ENCODE data around the gene DPH6.
"Not testable (repeated sequence)": the region's sequence is repeated elsewhere in the genome, so short reads cannot be mapped to it uniquely, and the experiment has no call there.

The DPH6 gene

GRCh38 chr15:35441279-35441678 lies 104.7 kb downstream of the DPH6 start:
- not testable (repeated sequence) for H3K4me1 Mint-ChIP-seq; H3K9me3 Mint-ChIP-seq; H3K27me3 Mint-ChIP-seq; DNase-seq (ENCODE audit: low spot score in 2 of 2); H3K4me3 Mint-ChIP-seq; H3K27ac Mint-ChIP-seq (ENCODE audit: low read depth); H3K36me3 Mint-ChIP-seq (ENCODE audit: insufficient read depth); ATAC-seq (replicated peaks; ENCODE audit: extremely low read depth, poor library complexity, severe bottlenecking)

DNA sequence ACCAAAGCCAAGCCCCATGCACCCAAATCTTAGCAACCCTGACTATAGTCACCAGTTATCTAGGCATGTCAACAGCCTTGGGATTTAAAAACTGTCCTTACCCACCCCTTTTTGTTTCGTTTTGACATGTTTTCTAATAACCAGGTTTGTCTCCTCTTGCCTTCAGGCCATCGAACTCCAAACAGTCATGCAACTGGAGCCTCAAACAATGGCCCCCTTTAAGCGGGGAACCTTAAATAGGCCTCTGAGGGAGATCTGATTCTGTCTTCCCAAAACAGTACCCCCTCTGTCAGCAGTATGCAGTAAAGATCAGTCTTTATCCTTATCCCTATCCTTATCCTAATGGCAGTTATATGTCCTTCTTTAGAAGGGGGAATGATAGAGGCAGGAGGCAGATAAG lies 105.7 kb downstream of the DPH6 start:
- ATAC-seq (replicated peaks; ENCODE audit: extremely low read depth, poor library complexity, severe bottlenecking) (no peak), DNase-seq (ENCODE audit: low spot score in 2 of 2) (no peak)
- H3K4me3 Mint-ChIP-seq, result no peak overlapping the region
- no peaks in the 10 kb centered on the region for H3K27me3 Mint-ChIP-seq
- no peaks in the 10 kb centered on the region for H3K36me3 Mint-ChIP-seq (ENCODE audit: insufficient read depth)
- H3K27ac Mint-ChIP-seq (ENCODE audit: low read depth), result no peak overlapping the region
- no peaks in the 10 kb centered on the region for H3K9me3 Mint-ChIP-seq
- H3K4me1 Mint-ChIP-seq, result no peaks in the 10 kb centered on the region

- ATAC-seq (replicated peaks; ENCODE audit: extremely low read depth, poor library complexity, severe bottlenecking) (no peak), DNase-seq (ENCODE audit: low spot score in 2 of 2) (no peak)
- Mint-ChIP-seq H3K4me3 (no peak overlapping the region), H3K27ac (ENCODE audit: low read depth) (no peak overlapping the region), H3K4me1 (no peaks in the 10 kb centered on the region), H3K9me3 (no peaks in the 10 kb centered on the region), H3K27me3 (no peaks in the 10 kb centered on the region), H3K36me3 (ENCODE audit: insufficient read depth) (no peaks in the 10 kb centered on the region)
These were observed 106.7 kb downstream of the DPH6 start for GRCh38 chr15:35439291-35439690.

DNA sequence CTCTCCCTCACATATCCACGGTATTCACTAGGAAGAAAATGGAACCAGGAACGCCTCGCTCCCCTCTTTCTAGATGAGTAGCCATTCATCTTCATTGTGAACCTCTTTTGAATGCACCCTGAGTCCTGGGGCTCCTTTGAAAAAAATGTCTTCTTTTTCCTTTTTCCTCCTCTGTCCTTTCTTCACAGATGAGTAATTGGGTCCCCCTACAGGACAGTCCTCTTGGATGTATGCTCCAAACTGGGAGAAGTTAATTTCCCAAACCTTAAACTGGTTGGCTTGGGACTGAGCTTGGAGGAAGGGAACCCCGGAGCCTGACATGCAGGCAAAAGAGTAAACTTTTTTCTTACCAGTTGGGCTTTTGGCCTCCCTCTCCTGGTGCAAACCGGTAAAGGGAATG lies 108.8 kb downstream of the DPH6 start:
- Mint-ChIP-seq H3K4me1 (no peaks in the 10 kb centered on the region), H3K36me3 (ENCODE audit: insufficient read depth) (no peaks in the 10 kb centered on the region), H3K27ac (ENCODE audit: low read depth) (no peak overlapping the region), H3K9me3 (no peaks in the 10 kb centered on the region), H3K27me3 (no peaks in the 10 kb centered on the region), H3K4me3 (no peak overlapping the region)
- DNase-seq (ENCODE audit: low spot score in 2 of 2) (no peak), ATAC-seq (replicated peaks; ENCODE audit: extremely low read depth, poor library complexity, severe bottlenecking) (no peak)

DNA sequence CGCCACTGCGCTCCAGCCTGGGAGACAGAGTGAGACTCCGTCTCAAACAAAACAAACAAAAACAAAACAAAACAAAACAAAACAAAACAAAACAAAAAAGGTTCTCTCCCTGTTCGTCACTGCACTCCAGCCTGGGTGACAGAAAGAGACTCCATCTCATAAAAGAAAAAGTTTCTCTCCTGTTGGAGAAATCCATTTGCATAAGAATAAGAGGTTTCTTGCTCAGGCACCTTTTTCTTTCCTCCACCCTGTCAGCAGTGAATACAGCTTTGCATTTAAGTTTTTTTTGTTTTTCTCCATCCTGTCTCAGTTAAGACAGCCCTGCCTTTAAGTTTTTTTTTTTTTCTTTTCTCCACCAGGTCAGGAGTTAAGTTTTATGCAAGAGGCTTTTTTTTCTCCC lies 109.5 kb downstream of the DPH6 start:
- no peaks in the 10 kb centered on the region for H3K9me3 Mint-ChIP-seq
- DNase-seq (ENCODE audit: low spot score in 2 of 2), result no peak
- H3K27ac Mint-ChIP-seq (ENCODE audit: low read depth), result no peak overlapping the region
- H3K27me3 Mint-ChIP-seq, result no peaks in the 10 kb centered on the region
- no peaks in the 10 kb centered on the region for H3K4me1 Mint-ChIP-seq
- no peak overlapping the region for H3K4me3 Mint-ChIP-seq
- no peak for ATAC-seq (replicated peaks; ENCODE audit: extremely low read depth, poor library complexity, severe bottlenecking)
- H3K36me3 Mint-ChIP-seq (ENCODE audit: insufficient read depth), result no peaks in the 10 kb centered on the region

DNA sequence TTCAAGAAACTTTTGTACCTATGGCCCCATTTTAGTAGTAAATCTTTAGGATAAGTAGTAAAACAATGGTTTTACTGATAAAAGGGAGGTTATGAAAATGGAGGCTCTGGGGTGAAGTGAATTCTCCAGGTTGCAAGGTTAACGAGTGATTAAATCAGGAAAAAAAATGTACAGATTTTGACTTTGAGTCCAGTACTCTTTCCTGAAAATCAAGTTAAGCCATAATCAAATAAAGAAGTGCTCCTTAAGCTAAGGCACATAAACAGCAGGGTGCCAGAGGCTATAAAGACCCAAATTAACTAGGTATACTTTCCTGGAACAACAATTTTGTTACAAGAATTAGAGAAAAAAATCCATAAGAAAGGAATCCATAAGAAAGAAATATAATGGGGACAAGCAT lies 114.7 kb downstream of the DPH6 start:
- no peak overlapping the region for H3K27ac Mint-ChIP-seq (ENCODE audit: low read depth)
- no peaks in the 10 kb centered on the region for H3K27me3 Mint-ChIP-seq
- DNase-seq (ENCODE audit: low spot score in 2 of 2), result no peak
- no peaks in the 10 kb centered on the region for H3K9me3 Mint-ChIP-seq
- ATAC-seq (replicated peaks; ENCODE audit: extremely low read depth, poor library complexity, severe bottlenecking), result no peak
- H3K4me3 Mint-ChIP-seq, result no peak overlapping the region
- H3K4me1 Mint-ChIP-seq, result no peaks in the 10 kb centered on the region
- H3K36me3 Mint-ChIP-seq (ENCODE audit: insufficient read depth), result peaks cover 3% of the 10 kb centered on the region

- no peak overlapping the region for H3K27ac Mint-ChIP-seq (ENCODE audit: low read depth)
- no peaks in the 10 kb centered on the region for H3K27me3 Mint-ChIP-seq
- no peak overlapping the region for H3K4me3 Mint-ChIP-seq
- H3K4me1 Mint-ChIP-seq, result no peaks in the 10 kb centered on the region
- ATAC-seq (replicated peaks; ENCODE audit: extremely low read depth, poor library complexity, severe bottlenecking), result no peak
- DNase-seq (ENCODE audit: low spot score in 2 of 2), result no peak
- H3K36me3 Mint-ChIP-seq (ENCODE audit: insufficient read depth), result peaks cover 3% of the 10 kb centered on the region
- no peaks in the 10 kb centered on the region for H3K9me3 Mint-ChIP-seq
These were observed 115.7 kb downstream of the DPH6 start for GRCh38 chr15:35430301-35430700.

- no peak for DNase-seq (ENCODE audit: low spot score in 2 of 2)
- no peaks in the 10 kb centered on the region for H3K4me1 Mint-ChIP-seq
- no peak for ATAC-seq (replicated peaks; ENCODE audit: extremely low read depth, poor library complexity, severe bottlenecking)
- no peak overlapping the region for H3K4me3 Mint-ChIP-seq
- peaks cover 3% of the 10 kb centered on the region for H3K36me3 Mint-ChIP-seq (ENCODE audit: insufficient read depth)
- H3K27ac Mint-ChIP-seq (ENCODE audit: low read depth), result no peak overlapping the region
- H3K9me3 Mint-ChIP-seq, result no peaks in the 10 kb centered on the region
- H3K27me3 Mint-ChIP-seq, result no peaks in the 10 kb centered on the region
These were observed 118.5 kb downstream of the DPH6 start for GRCh38 chr15:35427496-35427895.

GRCh38 chr15:35427091-35427490 lies 118.9 kb downstream of the DPH6 start:
- Mint-ChIP-seq H3K27ac (ENCODE audit: low read depth) (no peak overlapping the region), H3K27me3 (no peaks in the 10 kb centered on the region), H3K9me3 (no peaks in the 10 kb centered on the region), H3K4me1 (no peaks in the 10 kb centered on the region), H3K36me3 (ENCODE audit: insufficient read depth) (peaks cover 3% of the 10 kb centered on the region), H3K4me3 (no peak overlapping the region)
- no peak for ATAC-seq (replicated peaks; ENCODE audit: extremely low read depth, poor library complexity, severe bottlenecking)
- no peak for DNase-seq (ENCODE audit: low spot score in 2 of 2)

DNA sequence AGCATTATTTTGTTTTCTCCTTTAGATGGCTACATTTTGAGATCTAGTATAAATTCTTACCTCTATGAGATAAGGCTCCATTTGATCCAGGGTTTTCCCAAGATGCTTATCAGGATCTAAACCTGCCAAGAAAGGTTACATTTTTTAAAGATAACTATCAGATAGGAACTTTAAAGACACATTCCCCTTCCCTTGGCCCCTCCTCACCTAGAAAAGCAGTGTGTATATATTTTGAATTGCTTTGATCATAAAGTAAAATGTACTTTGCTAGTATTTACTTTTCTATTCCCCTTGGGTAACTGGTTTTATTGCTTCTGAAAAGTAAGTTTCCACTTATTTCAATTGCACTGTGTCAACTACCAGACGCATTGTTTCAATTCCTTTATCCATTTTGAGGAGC lies 135.2 kb downstream of the DPH6 start:
- no peak for DNase-seq (ENCODE audit: low spot score in 2 of 2)
- Mint-ChIP-seq H3K27ac (ENCODE audit: low read depth) (no peak overlapping the region), H3K4me3 (no peak overlapping the region), H3K9me3 (no peaks in the 10 kb centered on the region), H3K36me3 (ENCODE audit: insufficient read depth) (no peaks in the 10 kb centered on the region), H3K4me1 (no peaks in the 10 kb centered on the region), H3K27me3 (no peaks in the 10 kb centered on the region)
- ATAC-seq (replicated peaks; ENCODE audit: extremely low read depth, poor library complexity, severe bottlenecking), result no peak

- no peak for ATAC-seq (replicated peaks; ENCODE audit: extremely low read depth, poor library complexity, severe bottlenecking)
These were observed 146.1 kb downstream of the DPH6 start for GRCh38 chr15:35399901-35400300.

GRCh38 chr15:35397027-35397426 lies 148.9 kb downstream of the DPH6 start:
- Mint-ChIP-seq H3K36me3 (ENCODE audit: insufficient read depth) (no peaks in the 10 kb centered on the region), H3K4me1 (no peaks in the 10 kb centered on the region), H3K27me3 (no peaks in the 10 kb centered on the region)

More at GRCh38 chr15:35399901-35400300, 146.1 kb downstream of the DPH6 start:
- H3K4me3 Mint-ChIP-seq, result no peak overlapping the region
- H3K27me3 Mint-ChIP-seq, result no peaks in the 10 kb centered on the region
- no peaks in the 10 kb centered on the region for H3K36me3 Mint-ChIP-seq (ENCODE audit: insufficient read depth)
- H3K27ac Mint-ChIP-seq (ENCODE audit: low read depth), result no peak overlapping the region
- no peak for DNase-seq (ENCODE audit: low spot score in 2 of 2)
- no peaks in the 10 kb centered on the region for H3K4me1 Mint-ChIP-seq
- H3K9me3 Mint-ChIP-seq, result no peaks in the 10 kb centered on the region

DNA sequence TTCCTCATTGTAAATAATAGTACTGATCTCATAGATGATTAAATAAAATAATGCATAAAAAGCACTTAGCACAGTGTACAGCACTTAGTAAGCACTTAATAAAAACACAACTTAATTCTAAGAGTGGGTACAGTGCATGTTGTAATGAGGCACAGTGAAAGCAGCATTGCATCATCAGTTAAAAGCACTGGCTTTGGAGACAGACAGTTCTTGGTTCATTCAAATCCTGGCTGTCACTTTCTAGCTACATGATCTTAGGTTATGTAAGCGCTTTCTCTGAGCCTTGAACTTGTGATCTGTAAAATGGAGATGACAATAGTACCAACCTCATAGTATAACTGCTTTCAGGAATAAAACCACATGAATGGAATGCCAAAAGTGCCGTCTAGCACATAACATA lies 151.5 kb downstream of the DPH6 start:
- H3K36me3 Mint-ChIP-seq (ENCODE audit: insufficient read depth), result no peaks in the 10 kb centered on the region
- no peak overlapping the region for H3K4me3 Mint-ChIP-seq
- no peak for ATAC-seq (replicated peaks; ENCODE audit: extremely low read depth, poor library complexity, severe bottlenecking)
- H3K9me3 Mint-ChIP-seq, result peaks cover 9% of the 10 kb centered on the region
- no peaks in the 10 kb centered on the region for H3K4me1 Mint-ChIP-seq
- H3K27me3 Mint-ChIP-seq, result no peaks in the 10 kb centered on the region
- H3K27ac Mint-ChIP-seq (ENCODE audit: low read depth), result no peak overlapping the region
- DNase-seq (ENCODE audit: low spot score in 2 of 2), result no peak

More at GRCh38 chr15:35397027-35397426, 148.9 kb downstream of the DPH6 start:
- DNase-seq (ENCODE audit: low spot score in 2 of 2) (no peak), ATAC-seq (replicated peaks; ENCODE audit: extremely low read depth, poor library complexity, severe bottlenecking) (no peak)
- H3K27ac Mint-ChIP-seq (ENCODE audit: low read depth), result no peak overlapping the region
- no peak overlapping the region for H3K4me3 Mint-ChIP-seq
- H3K9me3 Mint-ChIP-seq, result no peaks in the 10 kb centered on the region

GRCh38 chr15:35393398-35393797 lies 152.6 kb downstream of the DPH6 start:
- no peaks in the 10 kb centered on the region for H3K4me1 Mint-ChIP-seq
- no peak overlapping the region for H3K27ac Mint-ChIP-seq (ENCODE audit: low read depth)
- no peaks in the 10 kb centered on the region for H3K36me3 Mint-ChIP-seq (ENCODE audit: insufficient read depth)
- DNase-seq (ENCODE audit: low spot score in 2 of 2) (no peak), ATAC-seq (replicated peaks; ENCODE audit: extremely low read depth, poor library complexity, severe bottlenecking) (no peak)
- H3K4me3 Mint-ChIP-seq, result no peak overlapping the region
- no peaks in the 10 kb centered on the region for H3K27me3 Mint-ChIP-seq
- H3K9me3 Mint-ChIP-seq, result peaks cover 10% of the 10 kb centered on the region
